Activated B cell treated with CpG ODN at 0.5 μM for 24 hours (primary cell): ENCODE data around the gene GHRHR. TPM values are rescaled to one million over a fixed set of nuclear protein-coding genes. Genes with fewer than 3 reads are reported as not detected.

ENCODE experiments used
- ATAC-seq: fragments of 200-7000 bp; cut with Tn5 transposase; one replicate; pipeline ENCODE4 v1.10.0; 2021; ENCODE audit warnings: low read depth, mild to moderate bottlenecking, moderate library complexity
- CTCF ChIA-PET: fragments of 350-600 bp; sonication (Branson Sonifier 250); formaldehyde crosslinking; loops from one replicate; lab custom pipeline; 2021; ENCODE audit warnings: antibody characterized with exemption; lab: Charles Lee
- POLR2A ChIA-PET: fragments of 350-600 bp; sonication (Branson Sonifier 250); formaldehyde crosslinking; loops from one replicate; lab custom pipeline; 2021; ENCODE audit warnings: antibody characterized with exemption; lab: Charles Lee
- DNase-seq: peaks from one replicate; pipeline ENCODE4 v3.0.0; 2022
- H3K27ac Mint-ChIP-seq: one replicate; pipeline ENCODE4 v1.8.0; 2020; ENCODE audit warnings: mixed read lengths
- H3K27me3 Mint-ChIP-seq: one replicate; pipeline ENCODE4 v1.8.0; 2021; ENCODE audit warnings: mixed read lengths
- H3K36me3 Mint-ChIP-seq: one replicate; pipeline ENCODE4 v1.8.0; 2021; ENCODE audit warnings: low read depth, mixed read lengths
- H3K4me1 Mint-ChIP-seq: one replicate; pipeline ENCODE4 v1.8.0; 2021; ENCODE audit warnings: mixed read lengths
- H3K4me3 Mint-ChIP-seq: one replicate; pipeline ENCODE4 v1.8.0; 2020; ENCODE audit warnings: mild to moderate bottlenecking, mixed read lengths
- H3K9me3 Mint-ChIP-seq: one replicate; pipeline ENCODE4 v1.8.0; 2020; ENCODE audit warnings: mixed read lengths
- CTCF ChIP-seq: fragments of 200-600 bp; IDR thresholded peaks from one replicate; pipeline ENCODE4 v1.8.0; 2022; ENCODE audit warnings: antibody characterized with exemption, mild to moderate bottlenecking
- intact Hi-C: fragments of 100-400 bp; cut with micrococcal nuclease; formaldehyde crosslinking; loops from one replicate; pipeline ENCODE4 v1.15.1; 2024
- total RNA-seq: library from RNA; stranded (reverse); gene quantifications from 2 replicates; pipeline ENCODE4 v1.2.3, GENCODE V29; 2022

GHRHR gene
- total RNA-seq, 1 donor from 2014 or later: not detected

GRCh38 chr7:30984359-30985107, 20.8 kb downstream of the GHRHR start:
- intact Hi-C loops: no loop called here
- no peak for DNase-seq
- H3K27me3 Mint-ChIP-seq: peaks cover 36% of the 10 kb centered on the region
- CTCF ChIA-PET: interaction anchor here (0.8 to 3.2 kb wide), 5 partner anchors 11 to 183 kb away, joined by 3 to 22 read pairs (median 4); no protein-coding TSS in a partner anchor
- H3K4me3 Mint-ChIP-seq: no peak overlapping the region
- H3K27ac Mint-ChIP-seq: no peak overlapping the region
- no peak for ATAC-seq
- peaks cover 2% of the 10 kb centered on the region for H3K4me1 Mint-ChIP-seq
- H3K9me3 Mint-ChIP-seq: no peaks in the 10 kb centered on the region
- POLR2A ChIA-PET: no interaction called here
- TF ChIP-seq CTCF: no peak
- H3K36me3 Mint-ChIP-seq: no peaks in the 10 kb centered on the region

- no peak for ATAC-seq
- H3K27ac Mint-ChIP-seq: no peak overlapping the region
- TF ChIP-seq CTCF: no peak
- H3K4me1 Mint-ChIP-seq: peaks cover 2% of the 10 kb centered on the region
- DNase-seq: no peak
- H3K27me3 Mint-ChIP-seq: peaks cover 34% of the 10 kb centered on the region
- ChIA-PET CTCF (interaction anchor here (1.0 kb wide), 1 partner anchor 12 kb away, joined by 4 read pairs; no protein-coding TSS in a partner anchor), POLR2A (no interaction called here)
- intact Hi-C loops: no loop called here
- no peaks in the 10 kb centered on the region for H3K36me3 Mint-ChIP-seq
- no peaks in the 10 kb centered on the region for H3K9me3 Mint-ChIP-seq
- H3K4me3 Mint-ChIP-seq: no peak overlapping the region
These were observed 22.0 kb downstream of the GHRHR start for GRCh38 chr7:30985756-30986155.

GRCh38 chr7:30986331-30986730, 22.6 kb downstream of the GHRHR start:
- H3K27ac Mint-ChIP-seq: no peak overlapping the region
- H3K4me1 Mint-ChIP-seq: peaks cover 2% of the 10 kb centered on the region
- intact Hi-C loops: no loop called here
- no peak for TF ChIP-seq CTCF
- H3K9me3 Mint-ChIP-seq: no peaks in the 10 kb centered on the region
- no peak overlapping the region for H3K4me3 Mint-ChIP-seq
- ATAC-seq: no peak
- H3K27me3 Mint-ChIP-seq: peaks cover 34% of the 10 kb centered on the region
- H3K36me3 Mint-ChIP-seq: no peaks in the 10 kb centered on the region
- CTCF ChIA-PET: no interaction called here
- DNase-seq: no peak
- POLR2A ChIA-PET: no interaction called here

- POLR2A ChIA-PET: no interaction called here
These were observed 23.0 kb downstream of the GHRHR start for GRCh38 chr7:30986738-30987137.

More at GRCh38 chr7:30986738-30987137, 23.0 kb downstream of the GHRHR start:
- Mint-ChIP-seq H3K9me3 (no peaks in the 10 kb centered on the region), H3K27ac (no peak overlapping the region), H3K4me3 (no peak overlapping the region), H3K27me3 (peaks cover 34% of the 10 kb centered on the region), H3K36me3 (no peaks in the 10 kb centered on the region), H3K4me1 (peaks cover 2% of the 10 kb centered on the region)
- intact Hi-C loops: no loop called here
- CTCF ChIA-PET: no interaction called here
- TF ChIP-seq CTCF: no peak
- ATAC-seq (no peak), DNase-seq (no peak)
